Testis (tissue), 2 donors: Measurements from ENCODE around the gene PSMA7.

ENCODE experiments used
- CTCF ChIP-seq, 3 experiments: fragments of 450-650 bp in 2 of 3; fragments of 200-600 bp in 1 of 3; sonication (generic) in 1 of 3; IDR thresholded peaks; one replicate each; pipeline ENCODE4 v1.5.1; 2016 to 2019; ENCODE audit warnings: antibody characterized with exemption in 3 of 3, mild to moderate bottlenecking in 2 of 3, moderate library complexity in 1 of 3
- POLR2A ChIP-seq: fragments of 450-650 bp; IDR thresholded peaks from one replicate; pipeline ENCODE4 v1.6.1; 2017; ENCODE audit warnings: antibody characterized with exemption, mild to moderate bottlenecking, moderate library complexity

- TF ChIP-seq CTCF (IDR thresholded peaks at IDR 0.05) (no peak), POLR2A (no peak)
Observed at GRCh38 chr20:62149532-62150309, 6.5 kb upstream of the PSMA7 start.
